ENCODE results near the gene DDX39B. TPM values are rescaled to one million over a fixed set of nuclear protein-coding genes. Genes with fewer than 3 reads are reported as not detected.

DDX39B gene
- total and polyA plus RNA-seq, 9 of the 15 experiments (the other 6 are each of a cell fraction or from before 2014, with no cell fraction given): 479 to 869 (median 592) TPM

DNA sequence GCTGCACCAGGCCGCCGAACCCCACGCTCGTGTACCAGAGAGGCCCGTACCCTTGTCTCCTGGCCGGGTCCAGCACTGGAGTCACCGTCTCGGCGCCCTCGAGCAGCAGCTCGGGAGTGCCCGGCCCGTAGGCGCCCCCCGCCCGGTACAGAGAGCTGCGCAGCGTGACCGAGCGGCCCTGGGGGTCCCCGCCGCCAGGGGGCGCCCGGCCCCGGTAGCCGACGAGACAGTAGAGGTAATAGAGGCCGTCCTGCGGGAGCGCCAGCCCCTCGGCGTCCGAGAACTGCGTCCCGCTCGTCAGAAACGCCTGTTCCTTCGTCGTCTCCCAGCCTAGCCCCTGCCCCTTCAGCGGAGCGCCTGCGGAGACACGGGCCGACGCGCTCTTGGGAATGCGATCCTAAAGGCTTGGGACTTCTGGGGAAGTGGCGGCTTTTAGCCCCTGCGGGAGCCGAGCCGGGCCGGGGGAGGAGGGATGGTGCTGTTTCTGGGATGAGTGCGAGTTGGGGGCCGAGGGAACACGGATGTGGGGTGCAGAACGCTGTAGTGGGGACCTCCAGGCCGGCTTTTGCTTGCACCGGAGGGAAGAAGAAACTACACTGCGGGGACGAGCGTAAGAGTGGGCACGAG is 39.1 kb upstream of the DDX39B start (continued):
- TF ChIP-seq BCLAF1 (IDR thresholded peaks at IDR 0.05; ENCODE audit: borderline replicate concordance in 1 of 2, control insufficient read depth in 1 of 2, low read depth in 2 of 2, low read length in 1 of 2): 0 out of 4 replicates have a peak, but pooled peaks of 1 of the 2 experiments have one; percentile 44
- no peak for TF ChIP-seq CLOCK (CRISPR knock-in tag; IDR thresholded peaks at IDR 0.05; ENCODE audit: borderline replicate concordance)
- TF ChIP-seq ZMIZ1 (IDR thresholded peaks at IDR 0.05; ENCODE audit: low read depth in 2 of 2, low read length in 2 of 2): 0 out of 4 replicates have a peak, but pooled peaks of 1 of the 2 experiments have one; percentile 36
- peak; percentile 91 for TF ChIP-seq HMGN3 (IDR thresholded peaks at IDR 0.05; ENCODE audit: borderline replicate concordance, extremely low read depth, insufficient read length, low read depth, low read length)
- TF ChIP-seq POLR2B (IDR thresholded peaks at IDR 0.05; ENCODE audit: low read depth, partially characterized antibody): peak; percentile 69
- peak; percentile 33 for TF ChIP-seq SMARCE1 (IDR thresholded peaks at IDR 0.05)
- peak; percentile 73; the same call in 1 of the 2 replicates for TF ChIP-seq ZNF592 (IDR thresholded peaks at IDR 0.05)
- TF ChIP-seq, protein P1, sequence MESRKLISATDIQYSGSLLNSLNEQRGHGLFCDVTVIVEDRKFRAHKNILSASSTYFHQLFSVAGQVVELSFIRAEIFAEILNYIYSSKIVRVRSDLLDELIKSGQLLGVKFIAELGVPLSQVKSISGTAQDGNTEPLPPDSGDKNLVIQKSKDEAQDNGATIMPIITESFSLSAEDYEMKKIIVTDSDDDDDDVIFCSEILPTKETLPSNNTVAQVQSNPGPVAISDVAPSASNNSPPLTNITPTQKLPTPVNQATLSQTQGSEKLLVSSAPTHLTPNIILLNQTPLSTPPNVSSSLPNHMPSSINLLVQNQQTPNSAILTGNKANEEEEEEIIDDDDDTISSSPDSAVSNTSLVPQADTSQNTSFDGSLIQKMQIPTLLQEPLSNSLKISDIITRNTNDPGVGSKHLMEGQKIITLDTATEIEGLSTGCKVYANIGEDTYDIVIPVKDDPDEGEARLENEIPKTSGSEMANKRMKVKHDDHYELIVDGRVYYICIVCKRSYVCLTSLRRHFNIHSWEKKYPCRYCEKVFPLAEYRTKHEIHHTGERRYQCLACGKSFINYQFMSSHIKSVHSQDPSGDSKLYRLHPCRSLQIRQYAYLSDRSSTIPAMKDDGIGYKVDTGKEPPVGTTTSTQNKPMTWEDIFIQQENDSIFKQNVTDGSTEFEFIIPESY (CRISPR knock-in tag; IDR thresholded peaks at IDR 0.05): peak; percentile 71; the same call in 1 of the 2 replicates
